Measurements from ENCODE around the gene OVCA2. TPM values are rescaled to one million over a fixed set of nuclear protein-coding genes. Genes with fewer than 3 reads are reported as not detected.

OVCA2 gene
- total RNA-seq, 3 donors from 2014 or later: 25.3 to 35.5 (median 33.0) TPM

DNA sequence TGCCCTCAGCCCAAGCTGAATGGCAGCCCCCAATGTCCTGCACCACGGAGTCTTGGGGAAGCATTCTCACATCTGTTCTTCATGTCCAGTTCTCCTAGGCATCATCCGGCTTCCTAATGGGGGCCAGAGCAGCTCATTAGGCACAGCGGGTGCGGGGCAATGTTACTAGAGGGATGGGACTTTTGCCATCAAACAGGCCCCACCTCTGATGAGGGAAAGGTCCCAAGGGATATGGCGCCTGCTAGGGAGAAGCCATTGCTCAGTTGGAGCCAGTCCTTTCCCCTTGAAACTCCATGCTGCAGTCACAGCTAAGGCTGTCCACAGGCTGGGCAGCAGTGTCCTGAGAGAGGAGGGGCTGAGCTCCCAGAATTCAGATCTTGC is 13.6 kb upstream of the OVCA2 start:
- no peaks in the 10 kb centered on the region for H3K36me3 ChIP-seq (ENCODE audit: low read depth)
- H3K4me1 ChIP-seq (ENCODE audit: low read depth): peaks cover 34% of the 10 kb centered on the region
- no peak for TF ChIP-seq CTCF (IDR thresholded peaks at IDR 0.05)
- intact Hi-C loops (cut with DNase I, micrococcal nuclease): loop anchor here (5.0 kb wide), 1 partner anchor 121 kb away; no protein-coding TSS in a partner anchor
- ATAC-seq (no peak), DNase-seq (no peak)
- no peaks in the 10 kb centered on the region for H3K9me3 ChIP-seq
- H3K4me3 ChIP-seq: no peak overlapping the region

DNA sequence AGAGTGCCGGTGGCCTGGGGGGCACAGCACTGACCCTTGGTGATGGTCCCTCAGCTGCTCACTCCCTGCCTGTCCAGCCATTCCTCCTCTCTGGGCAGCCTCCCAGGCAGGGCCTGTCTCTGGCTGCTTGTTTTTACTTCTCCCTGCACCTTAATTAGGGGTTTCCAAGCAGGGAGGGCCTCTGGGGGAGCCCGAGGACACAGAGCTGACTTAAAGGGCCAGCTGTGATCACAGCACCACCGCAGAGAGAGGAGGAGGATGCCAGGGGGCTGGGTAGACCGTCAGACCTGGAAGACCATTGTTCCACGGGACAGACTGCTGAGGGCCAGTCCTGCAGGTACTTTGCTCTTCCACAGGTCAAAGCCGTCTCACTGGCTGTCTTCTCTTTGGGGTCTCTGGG is 13.1 kb upstream of the OVCA2 start:
- ATAC-seq: no peak
- H3K36me3 ChIP-seq (ENCODE audit: low read depth): no peaks in the 10 kb centered on the region
- DNase-seq: no peak
- H3K4me1 ChIP-seq (ENCODE audit: low read depth): peaks cover 34% of the 10 kb centered on the region
- intact Hi-C loops (cut with DNase I, micrococcal nuclease): loop anchor here (5.0 kb wide), 1 partner anchor 121 kb away; no protein-coding TSS in a partner anchor
- no peaks in the 10 kb centered on the region for H3K9me3 ChIP-seq
- no peak for TF ChIP-seq CTCF (IDR thresholded peaks at IDR 0.05)
- no peak overlapping the region for H3K4me3 ChIP-seq

GRCh38 chr17:2029911-2030778 is 11.7 kb upstream of the OVCA2 start, which contains the start of gene DPH1:
TSS of gene DPH1 (plus strand) at chr17:2030153. CDS start at chr17:2030170, 17 bp downstream.
- DNase-seq (peak; percentile 91 to 93 (median 92)), ATAC-seq (peak; percentile 95)
- no peak for TF ChIP-seq CTCF (IDR thresholded peaks at IDR 0.05)
- Histone ChIP-seq H3K36me3 (ENCODE audit: low read depth) (no peaks in the 10 kb centered on the region), H3K4me3 (peak within 1 kb of the TSS; percentile 92), H3K4me1 (ENCODE audit: low read depth) (peaks cover 20% of the 10 kb centered on the region), H3K9me3 (no peaks in the 10 kb centered on the region)
- intact Hi-C loops (cut with DNase I, micrococcal nuclease): loop anchor here (5.0 kb wide), 1 partner anchor 123 kb away; no protein-coding TSS in a partner anchor

GRCh38 chr17:2030779-2031163 is 11.1 kb upstream of the OVCA2 start:
- Histone ChIP-seq H3K9me3 (no peaks in the 10 kb centered on the region), H3K4me3 (no peak overlapping the region), H3K36me3 (ENCODE audit: low read depth) (no peaks in the 10 kb centered on the region), H3K4me1 (ENCODE audit: low read depth) (peaks cover 15% of the 10 kb centered on the region)
- intact Hi-C loops (cut with DNase I, micrococcal nuclease): no loop called here
- peak; percentile 28 for TF ChIP-seq CTCF (IDR thresholded peaks at IDR 0.05)
- ATAC-seq (no peak), DNase-seq (no peak)

- ATAC-seq (no peak), DNase-seq (no peak)
- no peak for TF ChIP-seq CTCF (IDR thresholded peaks at IDR 0.05)
- Histone ChIP-seq H3K4me3 (no peak overlapping the region), H3K36me3 (ENCODE audit: low read depth) (no peaks in the 10 kb centered on the region), H3K4me1 (ENCODE audit: low read depth) (peaks cover 9% of the 10 kb centered on the region), H3K9me3 (no peaks in the 10 kb centered on the region)
- intact Hi-C loops (cut with DNase I, micrococcal nuclease): no loop called here
Observed at GRCh38 chr17:2033153-2033552, 8.7 kb upstream of the OVCA2 start.

Data from mucosa of descending colon (tissue), 3 donors.